Nephron (organoid): ENCODE results near the gene PSMD11.

Experiments
- H3K27ac Mint-ChIP-seq, 3 experiments: 2 replicates each; pipeline ENCODE4 v1.8.0; 2020; ENCODE audit warnings: mixed read lengths in 3 of 3, mild to moderate bottlenecking in 2 of 3, moderate library complexity in 1 of 3
- H3K27me3 Mint-ChIP-seq: 2 replicates; pipeline ENCODE4 v1.8.0; 2021; ENCODE audit warnings: low read depth, mild to moderate bottlenecking, moderate library complexity, mixed read lengths
- H3K36me3 Mint-ChIP-seq: 2 replicates; pipeline ENCODE4 v1.8.0; 2020; ENCODE audit warnings: low read depth, mixed read lengths
- H3K4me1 Mint-ChIP-seq: 2 replicates; pipeline ENCODE4 v1.8.0; 2020; ENCODE audit warnings: mixed read lengths
- H3K4me3 Mint-ChIP-seq, 3 experiments: 2 replicates each; pipeline ENCODE4 v1.8.0; 2020; ENCODE audit warnings: mild to moderate bottlenecking in 3 of 3, mixed read lengths in 3 of 3, moderate library complexity in 2 of 3
- H3K9me3 Mint-ChIP-seq: 2 replicates; pipeline ENCODE4 v1.8.0; 2020; ENCODE audit warnings: mixed read lengths
- TF ChIP-seq, protein P1 (sequence below), 3 experiments: fragments of 200-600 bp; sonication (generic); IDR thresholded peaks; one replicate each; pipeline ENCODE4 v1.5.0; 2021; ENCODE audit warnings: antibody characterized with exemption in 3 of 3; ENCODE audit not compliant: unreplicated experiment in 3 of 3

PSMD11 gene

GRCh38 chr17:32458371-32458770, 14.1 kb downstream of the PSMD11 start:
- no peaks in the 10 kb centered on the region for H3K9me3 Mint-ChIP-seq
- no peaks in the 10 kb centered on the region for H3K4me1 Mint-ChIP-seq
- TF ChIP-seq, protein P1, sequence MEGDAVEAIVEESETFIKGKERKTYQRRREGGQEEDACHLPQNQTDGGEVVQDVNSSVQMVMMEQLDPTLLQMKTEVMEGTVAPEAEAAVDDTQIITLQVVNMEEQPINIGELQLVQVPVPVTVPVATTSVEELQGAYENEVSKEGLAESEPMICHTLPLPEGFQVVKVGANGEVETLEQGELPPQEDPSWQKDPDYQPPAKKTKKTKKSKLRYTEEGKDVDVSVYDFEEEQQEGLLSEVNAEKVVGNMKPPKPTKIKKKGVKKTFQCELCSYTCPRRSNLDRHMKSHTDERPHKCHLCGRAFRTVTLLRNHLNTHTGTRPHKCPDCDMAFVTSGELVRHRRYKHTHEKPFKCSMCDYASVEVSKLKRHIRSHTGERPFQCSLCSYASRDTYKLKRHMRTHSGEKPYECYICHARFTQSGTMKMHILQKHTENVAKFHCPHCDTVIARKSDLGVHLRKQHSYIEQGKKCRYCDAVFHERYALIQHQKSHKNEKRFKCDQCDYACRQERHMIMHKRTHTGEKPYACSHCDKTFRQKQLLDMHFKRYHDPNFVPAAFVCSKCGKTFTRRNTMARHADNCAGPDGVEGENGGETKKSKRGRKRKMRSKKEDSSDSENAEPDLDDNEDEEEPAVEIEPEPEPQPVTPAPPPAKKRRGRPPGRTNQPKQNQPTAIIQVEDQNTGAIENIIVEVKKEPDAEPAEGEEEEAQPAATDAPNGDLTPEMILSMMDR (IDR thresholded peaks at IDR 0.05; ENCODE audit: unreplicated experiment in 3 of 3), result no peak
- H3K27ac Mint-ChIP-seq, result no peak overlapping the region
- H3K27me3 Mint-ChIP-seq, result no peaks in the 10 kb centered on the region
- H3K36me3 Mint-ChIP-seq, result peaks cover 74% of the 10 kb centered on the region
- H3K4me3 Mint-ChIP-seq, result no peak overlapping the region

GRCh38 chr17:32460054-32460453, 15.7 kb downstream of the PSMD11 start:
- Mint-ChIP-seq H3K9me3 (no peaks in the 10 kb centered on the region), H3K36me3 (peaks cover 72% of the 10 kb centered on the region), H3K27me3 (no peaks in the 10 kb centered on the region), H3K4me1 (no peaks in the 10 kb centered on the region), H3K4me3 (no peak overlapping the region), H3K27ac (peak overlapping the region in 1 of 3 experiments; percentile 11)
- TF ChIP-seq, protein P1 (IDR thresholded peaks at IDR 0.05; ENCODE audit: unreplicated experiment in 3 of 3), result no peak

- Mint-ChIP-seq H3K27ac (peak overlapping the region in 1 of 3 experiments; percentile 27), H3K9me3 (no peaks in the 10 kb centered on the region), H3K27me3 (no peaks in the 10 kb centered on the region), H3K4me1 (no peaks in the 10 kb centered on the region), H3K4me3 (no peak overlapping the region), H3K36me3 (peaks cover 69% of the 10 kb centered on the region)
- TF ChIP-seq, protein P1 (IDR thresholded peaks at IDR 0.05; ENCODE audit: unreplicated experiment in 3 of 3), result no peak
Measured at GRCh38 chr17:32461498-32461852, 17.2 kb downstream of the PSMD11 start.

DNA sequence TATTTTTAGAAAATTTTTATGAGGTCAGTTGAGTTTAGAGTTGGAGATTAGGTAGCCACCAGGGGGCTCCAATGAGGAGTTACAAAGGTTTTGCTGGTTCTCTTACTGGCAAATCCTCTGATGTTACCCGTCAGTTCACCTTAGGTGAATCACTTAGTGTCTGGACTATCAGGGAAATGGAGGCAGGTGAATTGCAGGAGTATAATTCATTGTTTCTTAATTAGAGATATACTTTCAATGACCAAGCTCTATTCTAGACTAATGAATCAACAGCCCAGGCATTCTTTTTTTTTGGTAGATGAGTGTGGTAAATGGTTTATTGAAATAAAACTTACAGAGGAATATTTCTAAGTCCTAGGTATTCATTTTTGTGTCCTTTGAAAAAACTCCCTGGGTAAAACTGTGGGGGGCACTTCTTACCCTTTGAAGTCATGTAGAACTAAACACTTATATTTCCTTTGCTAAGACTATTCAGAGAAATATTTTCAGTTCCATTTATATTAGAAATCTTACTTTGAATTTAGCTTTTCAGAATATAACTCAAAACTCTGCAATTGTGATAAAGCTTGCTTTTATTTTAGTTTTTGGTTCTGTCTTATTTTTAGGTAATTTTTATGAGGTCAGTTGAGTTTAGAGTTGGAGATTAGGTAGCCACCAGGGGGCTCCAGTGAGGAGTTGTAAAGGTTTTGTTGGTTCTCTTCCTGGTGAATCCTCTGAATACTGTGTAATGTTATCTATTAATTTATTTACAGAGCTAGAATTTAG, 17.7 kb downstream of the PSMD11 start:
- Mint-ChIP-seq H3K36me3 (peaks cover 70% of the 10 kb centered on the region), H3K27ac (peak overlapping the region in 1 of 3 experiments; percentile 68), H3K9me3 (no peaks in the 10 kb centered on the region), H3K4me3 (no peak overlapping the region), H3K4me1 (no peaks in the 10 kb centered on the region), H3K27me3 (no peaks in the 10 kb centered on the region)
- TF ChIP-seq, protein P1 (IDR thresholded peaks at IDR 0.05; ENCODE audit: unreplicated experiment in 3 of 3), result peak; percentile 45 to 52 (median 52)

DNA sequence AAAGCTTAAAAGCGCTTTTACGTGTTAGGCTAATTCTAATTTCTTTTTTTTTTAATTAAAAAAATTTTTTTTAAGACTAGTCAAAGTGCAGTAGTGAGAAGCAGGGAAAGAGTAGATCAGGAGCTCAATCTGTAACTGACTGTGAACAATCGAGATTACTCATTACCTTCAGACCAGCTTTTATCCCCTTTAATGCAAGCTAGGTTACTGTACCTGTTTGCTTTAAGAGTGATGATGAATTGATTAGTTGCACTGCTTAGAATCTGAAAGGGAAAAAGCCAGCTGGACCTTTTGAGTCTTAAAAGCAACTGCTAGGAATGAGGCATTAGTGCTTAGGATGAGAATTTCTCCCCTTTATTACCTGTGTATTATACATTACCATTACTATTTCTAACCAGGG, 19.0 kb downstream of the PSMD11 start:
- Mint-ChIP-seq H3K27ac (peak overlapping the region in 1 of 3 experiments; percentile 83), H3K9me3 (no peaks in the 10 kb centered on the region), H3K4me3 (no peak overlapping the region), H3K4me1 (no peaks in the 10 kb centered on the region), H3K36me3 (peaks cover 69% of the 10 kb centered on the region), H3K27me3 (no peaks in the 10 kb centered on the region)
- TF ChIP-seq, protein P1 (IDR thresholded peaks at IDR 0.05; ENCODE audit: unreplicated experiment in 3 of 3), result no peak

DNA sequence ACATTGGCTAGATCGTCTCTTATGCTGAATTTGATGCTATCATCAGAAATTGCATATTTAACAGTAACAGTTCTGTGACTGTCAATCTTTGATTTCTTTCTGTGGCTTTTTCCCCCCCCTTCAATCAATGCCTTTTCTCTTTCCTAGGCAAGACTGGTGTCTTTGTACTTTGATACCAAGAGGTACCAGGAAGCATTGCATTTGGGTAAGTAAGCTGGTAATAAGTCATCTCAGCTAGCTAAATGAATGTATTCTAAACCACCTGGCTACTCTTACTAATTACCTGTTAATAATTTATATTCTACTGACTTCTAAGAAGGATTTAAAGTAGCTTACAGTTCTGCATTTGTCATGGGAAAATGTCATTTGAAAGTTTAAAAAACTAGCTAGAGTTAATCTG, 20.1 kb downstream of the PSMD11 start:
- H3K4me1 Mint-ChIP-seq, result no peaks in the 10 kb centered on the region
- peaks cover 68% of the 10 kb centered on the region for H3K36me3 Mint-ChIP-seq
- no peaks in the 10 kb centered on the region for H3K9me3 Mint-ChIP-seq

More for the DNA sequence above, 20.1 kb downstream of the PSMD11 start:
- Mint-ChIP-seq H3K27ac (peak overlapping the region in 2 of 3 experiments; percentile 56 to 83), H3K4me3 (no peak overlapping the region), H3K27me3 (no peaks in the 10 kb centered on the region)
- TF ChIP-seq, protein P1 (IDR thresholded peaks at IDR 0.05; ENCODE audit: unreplicated experiment in 3 of 3), result no peak
